GM19372 (cell line): ENCODE results near the gene ARHGEF7.
"Not testable (repeated sequence)": the region's sequence is repeated elsewhere in the genome, so short reads cannot be mapped to it uniquely, and the experiment has no call there.

Source experiments
- ATAC-seq: cut with Tn5 transposase; IDR thresholded peaks from one replicate; pipeline ENCODE4 v1.9.1; 2021; ENCODE audit warnings: mild to moderate bottlenecking, low read depth, moderate library complexity; ENCODE audit not compliant: unreplicated experiment

The ARHGEF7 gene

DNA sequence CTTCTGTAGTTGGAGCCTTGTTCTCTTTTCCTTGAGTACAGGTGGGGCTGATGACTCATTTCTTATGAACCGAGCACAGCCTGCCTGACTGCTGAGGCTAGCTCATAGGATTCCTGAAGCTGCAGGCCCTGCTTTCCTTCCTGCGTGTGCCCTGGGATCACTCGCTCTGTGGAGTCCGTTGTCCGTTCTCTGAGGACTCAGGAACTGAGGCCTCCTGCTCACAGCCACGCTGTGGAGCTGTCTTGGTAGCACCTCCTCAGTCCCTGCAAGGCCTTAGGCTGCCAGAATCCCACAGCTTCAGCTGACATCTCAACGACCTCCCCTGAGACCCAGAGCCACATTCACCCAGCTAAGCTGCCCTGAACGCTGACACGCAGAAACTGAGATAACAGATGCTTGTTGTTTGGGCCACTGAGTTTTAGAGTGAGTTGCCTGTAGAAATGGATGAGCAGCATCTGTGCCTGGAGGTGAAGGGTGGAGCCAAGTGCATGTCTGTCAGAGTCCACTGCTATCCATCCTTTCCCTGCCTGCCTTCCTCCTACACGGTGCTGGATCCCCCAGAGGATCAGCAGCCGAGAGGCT is 72.9 kb downstream of the ARHGEF7 start:
- no peak for ATAC-seq

DNA sequence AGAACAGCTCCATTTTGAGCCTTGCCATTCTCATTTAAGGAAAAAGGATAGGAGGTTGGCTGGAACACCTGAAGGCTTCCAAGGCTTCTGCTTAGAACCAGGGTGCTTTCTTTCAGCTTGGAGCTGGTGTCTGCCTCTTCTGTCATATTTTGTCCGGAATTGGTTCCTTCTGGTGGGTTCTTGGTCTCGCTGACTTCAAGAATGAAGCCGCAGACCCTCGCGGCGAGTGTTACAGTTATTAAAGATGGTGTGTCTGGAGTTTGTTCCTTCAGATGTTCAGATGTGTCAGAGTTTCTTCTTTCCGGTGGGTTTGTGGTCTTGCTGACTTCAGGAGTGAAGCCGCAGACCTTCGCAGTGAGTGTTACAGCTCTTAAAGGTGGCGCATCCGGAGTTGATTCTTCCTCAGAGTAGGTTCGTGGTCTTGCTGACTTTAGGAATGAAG is 74.0 kb downstream of the ARHGEF7 start:
- ATAC-seq: not testable (repeated sequence)

GRCh38 chr13:111189516-111189915 is 74.4 kb downstream of the ARHGEF7 start:
- not testable (repeated sequence) for ATAC-seq

DNA sequence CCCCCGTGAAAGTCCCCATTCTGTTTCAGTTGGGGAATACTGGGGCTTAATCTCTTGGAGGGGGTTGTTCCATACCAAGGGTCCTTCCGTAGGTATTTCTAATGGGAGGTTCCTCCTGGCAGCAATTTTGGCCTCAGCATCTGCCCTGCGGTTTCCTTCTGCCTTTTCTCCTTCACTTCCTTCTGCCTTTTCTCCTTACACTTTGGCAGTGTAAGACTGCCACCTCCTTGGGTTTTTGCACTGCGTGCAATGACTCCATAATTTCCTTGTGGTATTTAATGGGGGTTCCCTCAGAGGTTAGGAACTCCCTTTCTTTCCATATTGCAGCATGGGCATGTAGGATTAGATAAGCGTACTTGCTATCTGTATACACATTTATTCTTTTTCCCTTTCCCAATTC is 78.1 kb downstream of the ARHGEF7 start:
- ATAC-seq: not testable (repeated sequence)

DNA sequence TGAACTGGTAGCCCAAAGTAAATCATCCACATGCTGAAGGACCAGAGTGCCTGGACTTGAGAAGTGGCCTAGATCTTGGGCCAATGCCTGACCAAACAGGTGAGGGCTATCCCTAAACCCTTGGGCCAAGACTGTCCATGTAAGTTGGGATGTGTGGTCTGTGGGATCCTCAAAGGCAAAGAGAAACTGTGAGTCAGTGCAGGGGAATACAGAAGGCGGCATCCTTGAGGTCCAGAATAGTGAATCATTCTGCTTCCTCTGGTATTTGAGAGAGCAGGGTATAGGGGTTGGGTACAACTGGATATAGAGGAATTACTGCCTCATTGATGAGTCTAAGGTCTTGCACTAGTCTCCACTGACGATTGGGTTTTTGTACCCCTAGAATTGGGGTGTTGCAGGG is 79.5 kb downstream of the ARHGEF7 start:
- ATAC-seq: not testable (repeated sequence)

GRCh38 chr13:111198732-111199378 is 83.7 kb downstream of the ARHGEF7 start:
- ATAC-seq: not testable (repeated sequence)

GRCh38 chr13:111201304-111201940 is 86.3 kb downstream of the ARHGEF7 start:
- no peak for ATAC-seq

DNA sequence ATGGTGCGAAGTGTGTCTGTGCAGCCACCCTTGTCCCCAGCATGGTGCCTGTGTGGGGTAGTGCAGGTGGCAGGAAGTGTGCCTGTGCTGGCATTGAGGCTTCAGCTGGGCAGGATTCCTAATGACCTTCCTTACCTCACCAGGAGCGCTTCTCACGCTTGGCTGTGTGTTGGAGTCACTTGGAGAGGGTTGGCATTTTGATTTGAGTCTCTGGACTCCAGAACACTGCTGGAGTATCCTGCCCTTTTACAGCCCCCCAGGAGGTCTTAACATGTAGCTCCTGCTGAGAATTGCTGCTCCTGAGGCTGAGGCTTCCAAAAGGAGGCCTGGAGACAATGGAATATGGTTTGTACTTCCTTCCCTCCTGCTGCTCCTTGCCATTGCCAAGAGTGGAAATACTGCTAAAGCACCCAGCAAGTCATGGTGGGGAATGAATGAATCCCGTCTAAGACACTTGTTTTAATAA is 87.1 kb downstream of the ARHGEF7 start:
- no peak for ATAC-seq

- ATAC-seq: peak; percentile 69
These were observed 87.6 kb downstream of the ARHGEF7 start for GRCh38 chr13:111202745-111203144.

GRCh38 chr13:111203736-111204389 is 88.8 kb downstream of the ARHGEF7 start:
- ATAC-seq: no peak

DNA sequence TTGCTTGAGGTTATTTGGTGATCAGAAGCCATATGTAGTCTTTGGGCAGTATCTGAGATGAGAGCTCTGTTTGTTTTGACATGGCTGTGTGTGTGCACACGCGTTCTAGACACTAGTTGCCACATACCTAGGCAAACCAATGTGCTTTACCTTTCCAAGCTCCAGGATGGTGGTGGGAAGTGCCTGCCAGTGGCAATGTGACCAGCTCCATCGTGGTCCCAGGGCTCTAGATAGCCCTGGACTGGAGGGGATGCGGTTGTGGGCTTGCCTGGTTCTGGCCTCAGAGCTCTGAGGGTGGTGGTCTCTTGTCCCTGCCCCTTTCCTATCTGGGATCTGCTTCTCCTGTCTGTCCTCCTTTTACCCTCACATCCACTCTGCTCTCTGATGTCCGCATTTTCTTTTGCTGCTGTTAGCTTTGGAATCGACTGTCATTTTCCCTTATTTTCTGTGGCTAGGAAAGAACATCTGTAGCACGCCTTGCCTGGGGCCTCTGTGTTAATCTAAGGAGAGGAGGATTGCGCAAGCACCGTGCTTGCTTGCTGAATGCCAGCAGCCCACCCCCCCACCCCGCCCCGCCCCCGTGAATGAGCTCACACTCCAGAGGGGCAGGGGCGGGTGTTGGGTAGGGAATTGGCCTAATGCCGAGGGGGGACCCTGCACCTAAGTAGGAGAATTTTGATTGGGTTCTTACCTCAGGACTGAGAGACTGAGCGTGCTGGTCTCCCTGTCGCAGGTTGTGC is 89.5 kb downstream of the ARHGEF7 start:
- no peak for ATAC-seq

GRCh38 chr13:111206148-111206547 is 91.0 kb downstream of the ARHGEF7 start:
- ATAC-seq: no peak

DNA sequence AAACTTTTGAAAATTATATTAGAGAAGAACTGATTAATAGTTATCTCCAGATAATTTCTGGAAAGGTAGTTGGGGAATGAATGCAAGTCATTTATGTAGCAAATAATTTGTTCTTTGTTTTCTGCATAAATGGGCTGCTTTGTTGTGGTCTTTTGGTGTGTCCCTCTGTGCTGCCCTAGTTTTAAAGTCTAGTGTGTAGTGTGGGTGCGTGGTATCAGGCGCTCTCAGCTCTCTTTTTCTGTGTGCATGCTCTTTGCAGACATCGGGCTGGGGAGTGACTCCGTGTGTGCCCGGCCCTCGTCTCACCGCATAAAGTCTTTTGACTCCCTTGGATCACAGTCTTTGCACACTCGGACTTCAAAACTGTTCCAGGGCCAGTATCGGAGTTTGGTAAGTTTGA is 94.5 kb downstream of the ARHGEF7 start:
- no peak for ATAC-seq

DNA sequence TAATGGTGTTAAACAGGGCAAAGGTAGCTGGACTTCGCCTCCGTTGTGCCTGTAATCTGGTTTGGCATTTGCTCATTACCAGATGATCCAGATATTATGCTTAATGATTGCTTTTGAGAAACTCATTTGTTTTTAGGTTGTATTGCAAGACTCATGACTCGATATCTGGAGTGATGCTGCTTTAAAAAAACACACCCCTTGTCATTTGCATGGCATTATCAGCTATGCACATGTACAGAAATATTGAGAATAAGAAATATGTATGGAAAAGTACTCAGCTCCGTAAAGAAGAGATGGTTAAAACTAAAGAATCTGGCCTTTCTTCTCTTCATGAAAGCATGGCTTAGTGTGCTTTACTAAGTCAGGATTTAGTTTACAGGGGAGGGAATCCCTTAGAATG is 95.0 kb downstream of the ARHGEF7 start:
- ATAC-seq: no peak

DNA sequence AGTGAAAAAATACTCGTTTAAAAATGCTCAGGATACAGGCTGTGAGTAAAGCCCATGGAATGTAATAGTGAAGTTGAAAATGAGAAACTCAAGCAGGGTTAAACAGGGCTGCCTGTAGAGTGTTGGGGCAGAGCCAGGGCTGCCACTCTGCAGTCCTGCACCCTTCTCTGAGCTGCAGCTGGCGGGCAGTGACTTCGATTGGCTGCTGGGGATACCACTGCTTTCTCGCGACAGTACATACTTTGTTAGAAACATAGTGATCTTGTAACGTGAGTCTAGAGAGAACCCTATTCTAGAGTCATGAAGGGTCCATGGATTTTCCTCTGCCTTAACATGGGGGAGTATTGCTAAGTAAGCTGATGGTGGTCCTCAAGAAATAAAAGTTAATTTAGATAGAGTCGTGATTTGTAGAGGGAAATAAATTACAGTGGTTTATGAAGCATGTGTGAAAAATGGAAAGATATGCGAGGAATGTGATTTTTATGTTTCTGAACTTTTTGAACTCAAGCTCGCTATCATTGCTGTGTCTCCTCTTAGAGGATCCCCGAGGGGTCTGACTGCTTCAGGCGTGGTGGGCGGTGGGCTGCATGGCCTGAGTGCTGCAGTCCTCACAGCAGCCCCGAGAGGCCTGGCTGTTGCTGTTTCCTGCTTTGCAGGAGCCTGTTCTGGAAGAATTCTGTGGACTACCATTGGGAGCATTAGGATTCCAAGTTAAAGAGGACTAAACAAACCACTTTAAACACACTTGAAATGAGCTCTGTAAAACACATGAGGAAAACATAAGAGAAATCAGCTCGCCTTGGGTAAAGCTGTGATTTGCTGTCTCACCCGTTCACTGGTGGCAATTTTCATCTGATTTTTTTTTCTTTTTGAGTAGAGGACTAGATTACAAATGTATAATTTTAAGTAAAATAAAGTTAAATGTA is 95.7 kb downstream of the ARHGEF7 start:
- no peak for ATAC-seq

- no peak for ATAC-seq
These were observed 96.8 kb downstream of the ARHGEF7 start for GRCh38 chr13:111211789-111212516.

DNA sequence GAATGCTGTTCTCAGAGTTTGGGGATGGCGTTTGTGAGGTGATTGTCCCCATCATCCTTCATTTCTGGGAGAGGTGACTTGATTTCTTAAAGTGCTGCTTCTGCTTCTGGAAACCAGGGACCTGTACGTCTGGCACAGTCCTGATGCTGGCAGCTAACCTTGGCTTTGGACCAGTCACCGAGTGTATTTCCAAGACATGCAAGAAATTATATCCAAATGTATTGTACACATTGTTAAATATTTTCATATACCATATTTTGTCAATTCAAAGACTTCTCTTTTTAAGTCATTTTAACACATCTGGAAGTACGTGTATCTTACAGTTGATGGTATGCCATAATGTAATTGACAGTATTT is 97.4 kb downstream of the ARHGEF7 start:
- no peak for ATAC-seq

DNA sequence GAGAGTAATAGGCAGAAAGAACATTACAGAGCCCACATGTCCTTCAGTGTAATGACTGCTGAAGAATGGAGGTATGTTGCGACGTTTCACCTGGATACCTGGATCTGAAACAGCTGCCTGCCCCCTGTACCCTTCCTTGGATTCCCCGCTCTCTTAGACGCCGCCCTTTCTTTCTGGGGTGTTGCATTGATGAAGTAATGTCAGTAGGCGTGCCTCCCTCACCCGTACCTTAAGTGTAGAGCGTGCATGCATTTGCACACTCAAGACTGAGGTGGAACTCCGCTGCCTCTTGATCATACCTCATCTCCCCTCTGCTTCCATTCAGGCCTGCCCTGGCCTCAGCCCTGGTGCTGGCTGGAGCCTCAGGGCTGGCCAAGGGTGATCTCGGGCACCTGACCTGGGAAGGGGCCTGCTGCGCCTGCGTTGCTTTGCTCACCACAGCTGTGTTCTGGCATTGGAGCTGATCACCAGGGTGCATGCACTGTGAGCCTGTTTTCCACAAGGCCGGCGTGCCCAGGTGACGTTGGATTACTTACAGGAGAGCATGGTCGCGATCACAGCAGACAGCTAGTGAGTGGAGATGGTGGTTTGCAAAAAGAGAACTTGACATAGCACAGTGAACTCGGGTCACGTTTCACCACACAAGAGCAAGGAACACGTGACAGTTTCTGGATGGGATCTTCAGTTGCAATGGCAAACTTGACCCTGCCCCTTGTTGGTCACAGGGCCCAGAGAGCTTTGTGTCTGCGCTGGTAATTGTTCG is 99.0 kb downstream of the ARHGEF7 start:
- ATAC-seq: no peak
